Measurements from ENCODE around the gene ERBB4. TPM values are rescaled to one million over a fixed set of nuclear protein-coding genes. Genes with fewer than 3 reads are reported as not detected.

ERBB4 gene
- total and polyA plus RNA-seq, 10 of the 15 experiments (the other 5 are each of a cell fraction or from before 2014, with no cell fraction given): under 0.01 to 0.23 (median 0.01) TPM; not detected in 4

DNA sequence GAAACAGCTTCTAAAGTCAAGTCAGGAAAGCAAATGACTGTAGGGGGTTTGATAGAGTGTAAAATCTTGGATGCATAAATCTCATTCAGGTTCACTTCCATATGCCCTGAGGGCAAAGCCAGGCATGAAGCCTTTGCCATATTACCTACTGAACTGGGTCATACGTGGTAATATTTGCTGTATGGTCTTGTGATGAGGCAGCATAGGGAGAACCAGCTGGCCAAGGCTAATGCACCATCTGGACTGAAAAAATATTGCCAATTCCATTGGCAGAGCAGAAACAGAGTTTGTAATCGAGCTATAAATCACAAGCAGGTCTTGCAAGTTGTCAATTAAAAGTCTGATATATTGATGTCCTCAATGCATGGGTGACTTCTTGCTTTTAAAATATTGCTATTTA lies 243.8 kb downstream of the ERBB4 start (continued):
- TF ChIP-seq, protein P1, sequence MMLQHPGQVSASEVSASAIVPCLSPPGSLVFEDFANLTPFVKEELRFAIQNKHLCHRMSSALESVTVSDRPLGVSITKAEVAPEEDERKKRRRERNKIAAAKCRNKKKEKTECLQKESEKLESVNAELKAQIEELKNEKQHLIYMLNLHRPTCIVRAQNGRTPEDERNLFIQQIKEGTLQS (IDR thresholded peaks at IDR 0.05; ENCODE audit: borderline replicate concordance, extremely low read depth, low read depth, low read length): no peak
- no peak for TF ChIP-seq REST (IDR thresholded peaks at IDR 0.05; ENCODE audit: low read depth, low read length)

- ATAC-seq (no peak), FAIRE-seq (no peak), DNase-seq (ENCODE audit: low read depth, low spot score) (no peak)
- H4K20me1 ChIP-seq (ENCODE audit: control insufficient read depth, insufficient read depth): no peaks in the 10 kb centered on the region
- POLR2A ChIA-PET: no interaction called here
- H3K79me2 ChIP-seq (ENCODE audit: control insufficient read depth, insufficient read depth, low read length): no peaks in the 10 kb centered on the region
- H3K27ac ChIP-seq (ENCODE audit: control insufficient read depth, insufficient read depth): no peak overlapping the region
- no peaks in the 10 kb centered on the region for H3K4me1 ChIP-seq (ENCODE audit: control insufficient read depth, insufficient read depth, low read length)
- intact Hi-C loops (cut with micrococcal nuclease; ENCODE audit: unreplicated experiment): no loop called here
- H3K9ac ChIP-seq (ENCODE audit: control insufficient read depth, insufficient read depth, low read length): no peak overlapping the region
- no peak overlapping the region for H3K4me3 ChIP-seq
- in situ Hi-C loops (cut with MboI): no loop called here
- RAD21 ChIA-PET (ENCODE audit: unreplicated experiment): no interaction called here
- SMC1A ChIA-PET (ENCODE audit: uncharacterized antibody, unreplicated experiment): no interaction called here
- H3K9me3 ChIP-seq (replicated peaks; ENCODE audit: control insufficient read depth, insufficient read depth, low read length): no peaks in the 10 kb centered on the region
- no peak overlapping the region for H2AFZ ChIP-seq (ENCODE audit: control insufficient read depth, low read depth, low read length)
- CTCF ChIA-PET: no interaction called here
- H3K4me2 ChIP-seq (ENCODE audit: control insufficient read depth, insufficient read depth): no peak overlapping the region
- BruUV-seq (replicated peaks): no TSS peak
- TF ChIP-seq RFX5 (IDR thresholded peaks at IDR 0.05; ENCODE audit: low read depth, low read length) (no peak), ATF7 (IDR thresholded peaks at IDR 0.05; ENCODE audit: low read depth) (no peak), JUNB (IDR thresholded peaks at IDR 0.05) (no peak), NR2F1 (conservative IDR thresholded peaks at IDR 0.05) (no peak), IRF4 (IDR thresholded peaks at IDR 0.05; ENCODE audit: low read depth, low read length) (no peak), NR2C2 (IDR thresholded peaks at IDR 0.05; ENCODE audit: borderline replicate concordance, control insufficient read depth, insufficient read length, low read depth) (no peak), SREBF2 (IDR thresholded peaks at IDR 0.05; ENCODE audit: low read length) (no peak), FOS (IDR thresholded peaks at IDR 0.05; ENCODE audit: borderline replicate concordance, extremely low read depth, insufficient read length) (no peak), ZNF207 (IDR thresholded peaks at IDR 0.05; ENCODE audit: borderline replicate concordance) (no peak), MTA2 (IDR thresholded peaks at IDR 0.05; ENCODE audit: low read depth) (no peak), HDGF (IDR thresholded peaks at IDR 0.05) (no peak), EZH2 (IDR thresholded peaks at IDR 0.05; ENCODE audit: borderline replicate concordance, control insufficient read depth, low read depth, low read length) (no peak), SPI1 (IDR thresholded peaks at IDR 0.05; ENCODE audit: borderline replicate concordance, insufficient read depth, low read depth, low read length) (no peak), REST (IDR thresholded peaks at IDR 0.05; ENCODE audit: low read depth, low read length) (no peak), JUND (IDR thresholded peaks at IDR 0.05; ENCODE audit: low read depth, low read length) (no peak), MYB (IDR thresholded peaks at IDR 0.05; ENCODE audit: borderline replicate concordance, low read depth, low read length) (no peak), DPF2 (IDR thresholded peaks at IDR 0.05) (no peak), KLF5 (IDR thresholded peaks at IDR 0.05; ENCODE audit: partially characterized antibody) (no peak)
- no peaks in the 10 kb centered on the region for H3K27me3 ChIP-seq (replicated peaks in 1 of 2; ENCODE audit: control insufficient read depth in 2 of 2, insufficient read depth in 2 of 2, low read length in 1 of 2)
- no peaks in the 10 kb centered on the region for H3K36me3 ChIP-seq (ENCODE audit: control insufficient read depth in 2 of 2, insufficient read depth in 2 of 2, low read length in 1 of 2)
These were observed 249.3 kb downstream of the ERBB4 start for GRCh38 chr2:212289301-212289700.
